CD4-positive, alpha-beta T cell treated with Interleukin-17A for 4 hours (primary cell): Measurements from ENCODE around the gene VASN.
A peak's percentile ranks its signal among the peaks of the same experiment; 100 is the strongest.
"Not testable (repeated sequence)": the region's sequence is repeated elsewhere in the genome, so short reads cannot be mapped to it uniquely, and the experiment has no call there.

Source experiments
- DNase-seq: peaks from one replicate; pipeline ENCODE4 v3.0.0-alpha.2; 2020; ENCODE audit warnings: mixed read lengths

VASN gene

DNA sequence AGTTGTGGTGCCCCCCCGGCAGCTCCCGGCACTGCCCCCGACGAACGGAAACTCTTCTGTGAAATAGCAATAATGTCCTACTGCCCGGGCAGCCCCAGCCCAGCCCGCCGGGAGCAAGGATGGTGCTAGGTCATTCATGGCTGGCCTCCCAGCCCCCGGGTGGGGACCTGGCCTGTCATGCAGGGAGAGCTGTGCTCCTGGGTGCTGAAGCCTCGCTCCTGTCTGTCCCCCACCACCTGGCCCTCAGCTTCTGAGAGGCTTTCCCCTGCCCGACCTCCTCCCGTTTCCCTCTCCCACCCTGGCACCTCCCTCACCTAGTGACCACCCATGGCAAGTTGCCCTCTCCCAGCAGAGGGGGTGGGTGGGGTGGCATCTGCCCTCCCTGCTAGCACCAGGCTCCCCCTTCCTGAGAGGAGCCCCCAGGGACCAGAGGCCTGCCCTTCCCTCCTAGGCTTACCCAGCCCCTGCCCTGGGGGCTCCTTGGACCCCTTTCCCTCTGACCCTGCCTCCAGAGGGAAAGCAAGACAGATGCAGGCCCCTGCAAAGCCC lies 34.0 kb upstream of the VASN start:
- DNase-seq = no peak

GRCh38 chr16:4338125-4338582 lies 33.5 kb upstream of the VASN start:
- no peak for DNase-seq

GRCh38 chr16:4338712-4339299 lies 32.8 kb upstream of the VASN start:
- DNase-seq = no peak

DNA sequence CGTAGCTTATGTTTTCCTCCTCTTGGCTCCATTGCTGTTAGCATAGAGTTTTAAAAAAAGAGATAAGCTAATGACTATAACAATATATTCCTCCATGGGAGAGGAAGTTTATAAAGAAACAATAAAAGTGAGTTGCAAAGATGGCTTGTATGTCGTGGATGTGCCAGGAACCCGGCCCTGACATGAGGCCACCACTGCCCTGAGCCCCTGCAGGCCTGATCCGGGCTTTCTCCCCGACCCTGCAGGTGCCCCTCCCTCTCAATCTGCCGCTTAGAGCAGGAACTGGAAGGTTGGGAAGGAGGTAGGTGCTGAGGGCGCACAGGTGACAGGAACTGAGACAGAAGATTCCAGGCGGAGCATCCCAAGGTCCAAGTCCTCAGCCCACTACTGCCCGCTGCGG lies 32.2 kb upstream of the VASN start:
- no peak for DNase-seq

DNA sequence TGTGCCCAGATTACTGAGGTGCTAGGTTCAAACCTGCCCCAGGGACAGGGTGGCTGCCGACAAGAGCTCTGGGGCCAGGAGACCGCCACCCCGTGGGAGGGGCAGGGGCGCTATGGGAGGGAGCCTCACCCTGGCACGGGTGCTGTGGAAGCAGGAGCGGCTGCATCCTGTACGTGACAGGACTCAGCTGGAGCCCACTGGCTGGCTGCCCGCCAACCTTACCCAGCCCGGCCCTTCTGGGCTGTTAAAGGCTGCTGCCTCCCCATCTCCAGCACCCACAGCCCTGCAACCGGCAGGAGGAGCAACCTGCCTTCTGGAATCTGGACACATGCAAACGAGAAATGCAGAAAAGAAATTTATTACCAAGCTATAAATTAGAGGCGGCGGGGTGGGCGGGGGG lies 31.7 kb upstream of the VASN start:
- DNase-seq = no peak

- no peak for DNase-seq
Observed at GRCh38 chr16:4340443-4340842, 31.2 kb upstream of the VASN start.

GRCh38 chr16:4341250-4341649 lies 30.4 kb upstream of the VASN start:
- no peak for DNase-seq

DNA sequence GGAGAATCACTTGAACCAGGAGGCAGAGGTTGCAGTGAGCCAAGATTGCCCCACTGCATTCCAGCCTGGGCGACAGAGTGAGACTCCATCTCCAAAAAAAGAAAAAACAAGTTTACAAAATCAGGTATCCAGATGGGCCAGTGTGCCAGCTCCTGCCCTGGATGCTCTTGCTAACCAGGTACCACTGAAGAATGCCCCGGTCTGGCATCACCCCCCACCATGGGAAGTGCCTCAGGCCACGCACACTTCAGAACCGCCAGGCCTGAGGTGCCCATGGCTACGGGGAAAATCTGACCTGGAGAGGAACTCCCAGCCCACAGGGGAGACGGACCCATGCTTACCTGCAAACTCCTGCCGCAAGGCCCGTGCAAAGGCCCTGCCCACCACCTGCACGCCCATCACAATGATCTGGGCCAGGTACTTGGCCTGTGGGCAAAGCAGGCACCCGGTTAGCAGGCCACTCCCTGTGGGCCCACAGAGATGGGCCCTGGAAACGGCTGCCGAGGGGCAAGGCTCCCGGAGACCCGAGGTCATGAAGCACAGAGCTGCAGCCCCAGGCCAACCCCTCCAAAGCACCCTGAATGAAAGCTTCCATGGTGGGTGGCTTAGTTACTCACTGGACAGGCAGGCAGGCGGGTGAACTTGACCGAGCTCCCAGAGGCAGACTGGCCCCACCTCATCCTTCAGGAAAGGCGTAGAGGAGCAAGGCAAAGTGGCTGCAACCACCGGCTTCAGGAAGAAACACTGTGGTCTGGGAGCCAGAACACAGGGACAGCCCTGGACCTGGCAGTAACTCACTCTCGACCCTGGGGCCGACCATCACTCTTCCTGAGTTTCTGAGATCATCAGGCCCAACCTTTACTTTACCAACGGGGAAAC lies 28.5 kb upstream of the VASN start:
- DNase-seq = no peak

- not testable (repeated sequence) for DNase-seq
Observed at GRCh38 chr16:4344300-4344982, 27.2 kb upstream of the VASN start.

DNA sequence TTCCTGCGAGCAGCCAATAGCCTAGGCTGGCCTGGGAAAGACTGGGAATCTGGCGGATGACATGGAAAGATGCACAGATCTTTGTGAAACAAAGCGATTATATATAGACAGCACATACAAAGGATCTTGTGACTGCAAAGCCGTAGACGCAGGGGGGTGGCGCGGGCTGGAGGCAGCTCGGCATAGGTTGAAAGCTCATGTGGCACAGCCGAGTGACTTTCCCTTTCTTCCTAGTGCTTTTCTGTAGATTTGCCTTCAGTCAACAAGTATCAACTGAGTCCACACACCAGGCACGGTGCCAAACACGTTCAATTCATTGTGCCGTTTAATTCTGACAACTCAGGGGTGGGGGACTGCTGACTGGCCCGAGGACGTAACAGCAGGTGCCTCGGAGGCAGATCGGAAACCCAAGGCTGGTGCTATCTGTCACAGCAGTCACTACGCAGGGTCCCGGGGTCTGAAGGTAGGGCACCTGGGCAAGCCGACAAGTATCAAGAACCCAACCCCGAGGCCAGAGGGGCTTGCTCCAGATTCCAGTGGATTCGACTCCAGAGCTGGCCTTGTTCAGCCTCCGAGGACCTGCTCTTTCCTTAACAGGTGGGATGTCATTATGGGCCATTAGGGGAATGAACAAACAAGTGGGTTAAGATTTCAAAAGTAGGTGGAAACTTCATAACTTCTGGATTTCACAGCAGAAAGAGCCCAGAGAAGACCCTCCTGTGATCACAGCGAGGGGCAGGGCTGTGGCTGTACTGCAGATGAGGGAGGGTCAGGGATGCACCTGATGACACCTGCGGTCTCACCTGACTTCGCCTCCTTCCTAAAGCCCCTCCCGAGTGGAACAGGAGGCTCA lies 26.4 kb upstream of the VASN start:
- DNase-seq = no peak

- DNase-seq = no peak
Observed at GRCh38 chr16:4345836-4346781, 25.5 kb upstream of the VASN start.

- no peak for DNase-seq
Observed at GRCh38 chr16:4347010-4347409, 24.6 kb upstream of the VASN start.

DNA sequence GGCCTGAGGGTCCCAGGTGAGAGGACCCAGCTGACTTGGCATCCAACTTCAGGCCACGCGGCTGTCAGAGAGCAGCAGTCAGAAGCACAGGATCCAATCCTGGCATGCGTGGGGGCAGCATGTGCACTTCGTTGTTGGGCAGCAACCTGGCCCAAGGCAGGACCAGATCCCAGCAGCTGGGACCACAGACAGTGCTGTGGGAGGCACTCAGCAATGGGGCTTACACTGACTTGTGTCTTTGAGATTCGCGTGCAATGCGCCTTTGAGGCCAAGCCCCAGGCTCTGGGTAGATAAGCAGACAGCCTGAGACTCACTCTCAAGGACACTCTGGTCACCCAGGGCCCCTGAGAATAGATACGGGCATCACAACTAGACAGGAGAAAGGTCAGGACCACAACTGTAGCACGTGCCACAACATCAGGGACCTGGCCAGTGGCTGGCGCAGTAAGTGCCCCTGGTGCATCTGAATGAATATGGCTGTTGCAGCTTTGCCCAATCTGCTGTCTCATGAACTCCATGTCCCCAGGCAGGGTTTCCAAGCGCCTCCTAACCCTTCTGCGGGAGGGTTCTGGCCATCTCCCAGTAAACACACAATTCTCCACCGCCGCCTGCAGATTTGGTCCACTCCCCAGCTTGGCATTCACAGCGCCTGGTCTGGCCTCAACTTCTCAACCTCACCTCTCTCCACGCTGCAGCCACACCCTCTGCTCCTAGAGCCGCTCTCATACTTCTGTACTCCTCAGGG lies 23.7 kb upstream of the VASN start:
- DNase-seq = no peak

GRCh38 chr16:4349332-4349731 lies 22.3 kb upstream of the VASN start:
- DNase-seq = no peak

DNA sequence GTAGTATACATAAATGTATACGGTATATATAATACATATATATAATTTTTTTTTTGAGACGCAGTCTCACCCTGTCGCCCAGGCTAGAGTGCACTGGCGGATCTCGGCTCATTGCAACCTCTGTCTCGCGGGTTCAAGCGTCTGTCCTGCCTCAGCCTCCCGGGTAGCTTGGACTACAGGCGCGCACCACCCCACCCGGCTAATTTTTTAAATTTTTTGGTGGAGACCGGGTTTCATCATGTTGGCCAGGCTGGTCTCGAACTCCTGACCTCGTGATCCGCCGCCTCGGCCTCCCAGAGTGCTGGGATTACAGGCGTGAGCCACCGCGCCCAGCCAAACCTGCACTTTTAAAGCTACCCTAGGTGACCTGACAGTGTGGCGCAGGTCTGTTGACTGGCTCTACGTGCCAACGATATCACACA lies 21.3 kb upstream of the VASN start:
- DNase-seq = no peak

- DNase-seq = peak; percentile 100
Observed at GRCh38 chr16:4350787-4351659, 20.6 kb upstream of the VASN start, which contains the start of gene PAM16. Gene PAM16, minus strand, starts transcription at chr16:4351321. Its CDS starts 87 bp downstream, at chr16:4351234.

DNA sequence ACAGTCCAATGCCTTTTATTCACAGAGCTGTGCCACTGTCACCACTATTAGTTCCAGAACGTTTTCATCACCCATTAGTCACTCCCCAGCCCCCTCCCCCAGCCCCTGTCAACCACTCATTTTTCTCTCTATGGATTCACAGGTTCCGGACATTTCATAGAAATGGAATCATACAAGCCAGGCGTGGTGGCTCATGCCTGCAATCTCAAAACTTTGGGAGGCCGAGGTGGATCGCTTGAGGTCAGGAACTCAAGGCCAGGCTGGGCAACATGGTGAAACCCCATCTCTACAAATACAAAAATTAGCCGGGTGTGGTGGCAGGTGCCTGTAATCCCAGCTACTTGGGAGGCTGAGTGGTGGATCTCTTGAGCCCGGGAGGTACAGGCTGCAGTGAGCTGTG lies 19.8 kb upstream of the VASN start:
- DNase-seq = no peak

DNA sequence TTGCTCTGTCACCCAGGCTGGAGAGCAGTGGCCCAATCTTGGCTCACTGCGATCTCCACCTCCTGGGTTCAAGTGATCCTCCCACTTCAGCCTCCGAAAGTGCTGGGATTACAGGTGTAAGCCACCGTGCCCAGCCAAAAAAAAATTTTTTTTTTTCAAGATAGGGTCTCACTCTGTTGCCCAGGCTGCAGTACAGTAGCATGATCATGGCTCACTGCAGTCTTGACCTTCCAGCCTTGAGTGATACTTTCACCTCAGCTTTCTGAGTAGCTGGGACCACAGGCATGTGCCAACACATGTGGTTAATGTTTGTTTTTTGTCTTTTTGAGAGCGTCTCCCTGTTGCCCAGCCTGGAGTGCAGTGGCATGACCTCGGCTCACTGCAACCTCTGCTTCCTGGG lies 18.8 kb upstream of the VASN start:
- no peak for DNase-seq

DNA sequence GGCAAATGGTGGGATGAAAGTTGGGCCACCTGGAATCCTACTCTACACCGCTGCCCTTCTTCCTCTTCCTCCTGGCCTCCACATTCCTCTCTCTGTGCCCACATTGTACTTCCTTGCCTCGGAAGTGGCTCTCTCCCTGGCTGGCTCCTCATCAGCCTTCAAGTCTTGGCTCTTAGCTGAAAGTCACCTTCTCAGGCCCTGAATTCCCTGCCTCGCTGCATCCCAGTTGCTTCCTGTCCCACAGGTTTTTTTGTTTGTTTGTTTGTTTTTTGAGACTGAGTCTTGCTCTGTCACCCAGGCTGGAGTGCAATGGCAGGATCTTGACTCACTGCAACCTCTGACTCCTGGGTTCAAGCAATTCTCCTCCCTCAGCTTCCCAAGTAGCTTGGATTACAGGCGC lies 18.0 kb upstream of the VASN start:
- DNase-seq = no peak
